Activated CD4-positive, CD25-positive, alpha-beta regulatory T cell treated with anti-CD3 and anti-CD28 coated beads, Interleukin-2, amount 50 U/mL, for 72 hours (primary cell): ENCODE results near the gene TRIM42.

Experiments
- DNase-seq: peaks from one replicate; pipeline ENCODE4 v3.0.0; 2021

Gene TRIM42

DNA sequence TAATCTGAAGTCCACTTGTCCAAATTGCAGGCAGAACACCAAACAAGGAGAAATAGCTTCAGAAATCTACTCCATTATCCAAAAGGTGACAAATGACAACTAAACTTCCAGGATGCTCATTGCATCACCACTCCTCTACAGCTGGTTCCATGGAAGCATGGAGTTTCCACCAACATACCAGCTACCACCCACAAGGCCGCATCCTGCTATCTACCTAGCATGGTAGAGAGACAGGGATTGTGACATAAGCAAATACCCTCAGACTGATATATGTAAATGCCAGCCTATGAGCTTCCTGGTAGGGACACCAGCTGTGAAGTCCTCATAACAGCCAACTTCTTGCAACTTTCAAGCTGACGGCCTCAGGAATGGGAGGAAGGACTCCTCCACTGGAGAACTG, at the start of gene TRIM42:
TRIM42 (plus strand) TSS at position 301 of the 400 bp plus-strand sequence. CDS start 166 bp downstream, outside the sequence.
- DNase-seq = no peak

DNA sequence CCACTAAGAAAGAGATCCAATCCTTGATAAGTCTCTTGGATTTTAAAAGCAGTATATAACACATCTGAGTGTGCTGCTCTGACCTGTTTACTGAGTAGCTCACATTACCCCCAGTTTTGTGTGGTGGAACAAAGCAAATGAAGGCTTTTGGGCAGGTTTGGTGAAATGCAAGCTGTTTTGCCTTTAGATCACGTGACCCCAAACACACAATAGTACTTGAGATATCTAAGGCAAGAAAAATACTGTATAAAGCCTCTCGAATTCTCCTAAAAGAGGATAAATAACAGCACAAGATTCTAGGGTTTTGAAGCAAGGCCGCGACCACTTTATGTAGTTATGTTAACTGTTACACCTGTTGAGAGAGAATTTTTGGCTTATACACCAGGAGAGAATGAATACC, 49.3 kb upstream of the TRIM42 start:
- DNase-seq = no peak

DNA sequence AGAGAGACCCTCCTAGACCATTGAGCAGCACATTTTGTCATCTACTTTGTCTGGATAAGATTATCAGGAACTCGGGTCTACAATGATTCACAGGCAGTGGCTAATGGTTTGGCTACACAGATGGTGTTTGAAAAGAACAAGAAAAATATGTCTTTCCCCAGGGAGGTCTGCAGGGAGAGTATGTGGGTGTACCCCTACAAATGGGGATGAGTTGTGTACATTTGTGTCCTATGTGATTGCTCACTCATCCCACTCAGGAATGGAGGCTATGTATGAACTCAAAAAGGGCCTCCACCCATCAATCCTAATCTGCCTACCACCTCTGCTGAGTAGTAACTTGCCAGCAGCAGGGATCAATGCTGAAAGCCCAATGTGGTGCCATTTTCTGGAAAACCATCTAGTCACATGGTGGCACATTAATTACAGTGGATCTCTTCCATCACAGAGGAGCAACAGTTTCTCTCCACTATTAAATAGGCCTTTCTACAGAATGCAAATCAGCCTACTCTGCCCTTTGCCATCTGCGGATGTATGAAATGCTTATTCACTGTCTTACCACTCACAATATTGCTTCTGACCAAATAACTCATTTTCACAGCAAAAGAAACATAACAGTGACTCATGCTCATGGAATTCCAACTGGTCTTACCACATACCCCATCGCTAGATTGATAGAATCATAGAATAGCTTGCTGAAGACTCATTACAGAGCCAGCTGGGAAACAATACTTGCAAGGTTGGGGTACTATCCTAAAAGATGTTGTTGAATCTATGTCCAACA, 48.3 kb upstream of the TRIM42 start:
- DNase-seq = no peak

DNA sequence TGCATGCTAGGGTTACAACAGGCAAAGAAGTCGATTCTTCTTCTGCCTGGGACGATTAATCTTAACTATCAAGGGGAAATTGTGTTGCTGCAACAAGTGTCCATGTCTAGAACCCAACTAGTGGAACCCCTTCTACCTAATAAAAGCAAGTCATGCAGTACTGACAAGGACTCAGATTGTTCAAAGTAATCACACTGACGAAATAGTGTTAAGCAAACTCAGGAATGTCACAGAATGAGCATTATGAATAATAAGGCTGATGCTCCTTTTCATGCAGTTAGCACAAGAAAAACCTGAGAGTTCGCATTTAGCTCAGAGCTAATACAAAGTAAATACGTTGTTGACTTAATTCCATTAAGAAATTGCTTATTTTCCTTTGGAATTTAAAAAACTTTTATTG, 47.5 kb upstream of the TRIM42 start:
- DNase-seq = no peak

DNA sequence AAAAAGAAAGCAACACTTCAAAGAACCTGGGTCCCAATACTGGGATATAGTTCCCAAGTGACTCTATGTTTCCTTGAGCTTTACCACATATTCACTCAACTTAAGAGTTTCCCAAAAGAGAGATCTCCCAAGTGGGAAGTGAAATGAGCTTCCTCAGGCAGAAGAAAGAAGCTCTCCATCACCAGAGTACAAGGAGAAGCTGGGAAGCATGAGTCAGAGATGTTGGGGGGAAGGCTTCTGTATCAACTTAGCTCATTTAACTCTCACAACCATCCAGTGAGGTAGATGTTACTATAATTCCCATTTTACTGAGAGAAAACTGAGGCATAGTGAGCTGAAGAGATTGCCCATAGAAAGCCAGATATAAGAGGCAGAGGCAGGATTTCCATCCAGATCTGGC, 47.0 kb upstream of the TRIM42 start:
- no peak for DNase-seq

DNA sequence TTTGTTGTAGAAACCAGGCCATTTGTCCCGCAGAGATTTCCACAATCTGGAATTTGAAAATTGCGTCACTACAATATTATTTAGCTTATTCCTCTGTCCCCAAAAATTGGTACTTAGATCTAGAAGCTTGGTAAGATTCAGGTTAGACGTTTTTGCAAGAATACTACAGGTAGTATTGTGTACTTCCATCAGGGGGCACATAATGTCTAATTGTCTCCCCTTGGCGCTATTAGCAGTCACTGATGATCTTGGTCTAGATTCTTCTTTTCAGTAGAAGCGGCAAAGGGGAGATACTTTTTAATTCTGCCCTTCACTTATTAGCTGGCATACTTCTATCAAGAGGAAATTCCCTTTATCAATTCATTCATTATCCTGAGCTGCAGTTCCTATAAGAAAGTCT, 42.6 kb upstream of the TRIM42 start:
- DNase-seq = no peak

DNA sequence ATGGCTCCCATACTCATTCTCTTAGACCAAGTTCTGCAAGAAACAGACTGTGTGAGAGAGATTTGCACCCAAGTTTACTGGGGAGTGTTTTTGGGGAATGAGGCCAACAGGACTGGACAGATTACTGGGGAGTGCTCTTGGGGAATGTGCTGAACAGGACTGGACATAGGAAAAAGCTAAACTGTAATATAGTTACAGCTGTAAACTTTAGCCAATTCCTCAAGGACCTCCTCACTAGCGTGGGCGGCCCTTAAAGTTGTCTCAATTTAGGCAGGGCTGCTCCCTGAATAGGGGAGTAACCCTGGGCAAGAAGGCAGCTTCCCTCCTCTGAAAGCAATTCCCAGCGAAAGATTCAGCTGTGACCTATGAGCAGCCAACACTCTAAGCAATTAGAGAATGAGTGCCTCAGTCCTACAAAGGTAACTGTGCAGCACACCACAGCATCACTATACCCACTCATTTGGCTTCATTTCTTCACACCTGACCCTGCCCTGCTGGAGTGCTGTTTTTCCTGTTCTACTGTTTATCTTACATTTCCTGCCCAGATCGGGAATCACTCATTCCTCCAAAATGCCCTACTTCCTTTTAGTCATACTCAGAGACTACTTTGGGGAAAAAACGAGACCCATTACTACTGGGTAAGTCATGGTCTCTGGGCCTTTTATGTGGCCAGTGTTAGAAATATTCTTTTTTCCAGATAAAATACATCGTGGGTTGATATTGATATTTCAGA, 41.3 kb upstream of the TRIM42 start:
- DNase-seq = no peak

DNA sequence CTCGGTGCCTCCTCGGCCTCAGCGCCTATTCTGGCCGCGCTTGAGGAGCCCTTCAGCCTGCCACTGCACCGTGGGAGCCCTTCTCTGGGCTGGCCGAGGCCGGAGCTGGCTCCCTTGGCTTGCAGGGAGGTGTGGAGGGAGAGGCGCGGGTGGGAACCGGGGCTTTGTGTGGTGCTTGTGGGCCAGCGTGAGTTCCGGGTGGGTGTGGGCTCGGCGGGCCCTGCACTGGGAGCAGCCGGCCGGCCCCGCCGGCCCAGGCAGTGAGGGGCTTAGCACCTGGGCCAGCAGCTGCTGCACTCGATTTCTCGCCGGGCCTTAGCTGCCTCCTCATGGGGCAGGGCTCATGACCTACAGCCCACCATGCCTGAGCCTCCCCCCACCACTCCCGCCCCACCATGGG, 26.6 kb upstream of the TRIM42 start:
- DNase-seq = no peak

DNA sequence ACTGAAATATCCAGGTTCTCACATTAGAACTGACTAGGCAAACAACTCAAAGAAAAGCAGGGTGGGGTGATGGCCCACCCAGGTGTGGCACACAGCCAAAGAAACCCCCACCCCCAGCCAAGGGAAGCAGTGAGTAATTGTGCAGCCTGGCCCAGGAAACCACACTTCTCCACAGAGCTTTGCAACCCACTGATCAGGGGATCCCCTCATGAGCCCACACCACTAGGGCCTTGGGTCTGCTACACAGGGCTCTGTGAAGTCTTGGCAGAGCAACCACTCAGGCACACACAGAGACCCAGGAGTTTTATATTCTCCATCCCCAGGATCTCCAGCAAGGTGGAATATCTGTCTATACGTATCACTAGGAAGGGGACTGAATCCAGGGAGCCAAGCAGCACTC, 22.2 kb upstream of the TRIM42 start:
- no peak for DNase-seq

DNA sequence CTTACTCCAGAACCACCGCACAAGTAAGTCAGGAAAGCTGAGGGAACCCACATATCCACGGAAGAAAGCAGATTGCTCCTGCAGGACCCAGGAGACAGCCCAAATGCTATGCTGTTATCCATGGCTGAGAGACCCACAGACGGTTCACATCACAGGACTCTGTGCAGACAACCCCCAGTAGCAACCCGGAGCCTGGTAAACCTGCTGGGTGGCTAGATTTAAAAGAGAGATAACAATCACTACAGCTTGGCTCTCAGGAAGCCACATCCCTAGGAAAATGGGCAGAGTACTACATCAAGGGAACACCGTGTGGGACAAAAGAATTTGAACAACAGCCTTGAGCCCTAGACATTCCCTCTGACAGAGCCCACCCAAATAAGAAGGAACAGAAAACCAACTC, 13.8 kb upstream of the TRIM42 start:
- DNase-seq = no peak

DNA sequence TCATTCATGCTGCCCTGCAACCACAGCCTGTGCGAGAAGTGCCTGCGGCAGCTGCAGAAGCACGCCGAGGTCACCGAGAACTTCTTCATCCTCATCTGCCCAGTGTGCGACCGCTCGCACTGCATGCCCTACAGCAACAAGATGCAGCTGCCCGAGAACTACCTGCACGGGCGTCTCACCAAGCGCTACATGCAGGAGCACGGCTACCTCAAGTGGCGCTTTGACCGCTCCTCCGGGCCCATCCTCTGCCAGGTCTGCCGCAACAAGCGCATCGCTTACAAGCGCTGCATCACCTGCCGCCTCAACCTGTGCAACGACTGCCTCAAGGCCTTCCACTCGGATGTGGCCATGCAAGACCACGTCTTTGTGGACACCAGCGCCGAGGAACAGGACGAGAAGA, 4.7 kb downstream of the TRIM42 start:
- no peak for DNase-seq

DNA sequence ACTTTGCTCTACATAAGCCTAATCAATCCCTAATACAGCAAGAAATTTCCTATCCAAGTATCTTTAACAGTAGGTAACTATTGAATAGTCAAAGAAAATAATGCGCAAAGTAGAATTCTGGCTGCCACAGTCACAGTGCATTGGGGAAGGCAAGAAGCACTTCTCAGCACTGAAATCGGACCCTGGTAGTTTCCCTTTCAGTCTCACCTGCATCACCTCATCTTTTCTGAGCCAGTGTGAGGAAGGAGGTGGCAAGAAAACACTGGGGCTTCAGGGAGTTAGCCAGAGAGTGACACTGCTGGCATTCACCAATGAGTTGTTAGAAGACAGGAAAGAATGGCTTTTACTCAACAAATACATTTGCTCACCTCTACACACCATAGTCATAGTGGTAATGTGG, 8.3 kb downstream of the TRIM42 start:
- no peak for DNase-seq

DNA sequence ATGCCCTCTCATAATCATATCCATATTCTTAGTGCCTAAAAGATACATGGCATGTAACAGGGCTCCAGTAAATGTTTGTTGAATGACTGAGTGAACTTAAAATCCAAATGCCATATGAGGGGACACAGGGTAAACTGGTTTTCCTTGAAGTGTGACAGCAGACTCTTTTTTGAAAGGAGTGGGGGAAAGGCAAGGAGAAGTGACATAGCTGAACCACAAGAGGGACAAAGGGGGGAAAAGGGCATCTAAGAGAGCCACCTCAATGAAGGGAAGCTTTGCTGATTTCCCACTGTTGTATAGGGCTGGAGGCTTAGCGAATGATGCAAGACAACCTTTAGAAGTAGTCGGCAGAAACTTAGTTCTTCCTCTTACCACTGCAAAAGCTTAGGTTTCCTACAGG, 9.1 kb downstream of the TRIM42 start:
- no peak for DNase-seq

DNA sequence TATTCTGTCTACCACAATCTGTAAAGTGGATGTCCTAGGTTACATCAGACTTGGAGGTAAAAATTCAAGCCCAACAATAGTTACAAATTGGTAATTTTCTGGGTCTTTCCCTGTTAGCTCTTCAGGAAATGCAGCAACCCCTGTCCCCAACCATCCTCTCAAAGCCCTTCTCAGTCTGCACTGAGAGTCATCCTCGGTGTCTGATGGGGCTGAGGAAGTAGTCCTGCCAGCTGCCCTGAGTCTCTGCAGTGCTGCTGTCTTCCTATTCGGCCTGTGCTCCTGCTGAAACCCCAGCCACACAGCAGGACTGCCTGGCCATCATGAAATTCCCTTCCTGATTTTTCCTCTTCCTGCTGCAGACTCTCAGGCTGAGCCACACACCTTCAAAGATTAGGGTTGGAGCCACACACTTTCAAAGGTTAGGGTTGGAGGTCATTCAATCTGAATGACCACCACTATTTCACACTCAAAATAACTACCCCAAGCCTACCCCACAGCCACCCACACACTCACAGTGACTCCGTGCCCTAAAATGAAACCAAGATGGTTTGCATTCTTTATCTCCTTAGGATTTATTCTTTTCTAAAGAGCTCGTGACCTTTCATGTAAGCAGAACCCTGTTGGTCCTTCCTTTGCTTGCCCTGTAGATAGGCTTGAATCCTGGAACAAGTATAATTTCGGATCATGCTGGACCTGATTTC, 17.6 kb downstream of the TRIM42 start:
- DNase-seq = no peak

DNA sequence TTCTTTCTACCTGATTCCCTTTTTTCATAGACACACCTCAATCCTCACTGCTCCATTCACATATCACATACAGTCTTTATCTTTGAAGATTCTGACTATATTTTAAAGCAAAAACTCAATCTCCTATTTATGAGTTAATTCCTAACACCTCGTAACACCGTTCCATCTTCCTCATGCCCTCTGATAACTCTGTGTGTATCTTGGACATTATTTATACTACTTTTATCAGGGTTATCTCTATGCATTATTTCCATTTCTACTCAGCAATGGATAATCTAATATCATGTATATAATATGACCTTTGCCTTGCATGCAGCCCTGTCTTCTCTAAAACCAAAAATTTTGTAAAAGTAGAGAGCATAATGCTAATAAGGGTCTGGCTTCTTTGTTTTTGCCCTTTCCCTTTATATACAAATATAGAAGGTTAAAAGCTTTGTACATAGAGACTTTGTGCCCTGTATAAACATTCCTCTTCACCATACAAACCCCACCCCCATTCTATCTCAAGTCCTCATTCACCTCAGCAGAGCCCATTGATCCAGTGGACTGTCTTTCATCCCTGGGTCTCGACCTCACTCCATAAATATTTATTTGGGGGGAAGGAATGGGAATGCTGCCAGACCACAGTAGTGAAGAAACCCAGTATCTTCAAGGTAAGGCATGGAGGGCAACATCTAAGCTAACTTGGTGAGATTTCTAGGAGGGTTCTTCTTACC, 21.8 kb downstream of the TRIM42 start:
- no peak for DNase-seq

DNA sequence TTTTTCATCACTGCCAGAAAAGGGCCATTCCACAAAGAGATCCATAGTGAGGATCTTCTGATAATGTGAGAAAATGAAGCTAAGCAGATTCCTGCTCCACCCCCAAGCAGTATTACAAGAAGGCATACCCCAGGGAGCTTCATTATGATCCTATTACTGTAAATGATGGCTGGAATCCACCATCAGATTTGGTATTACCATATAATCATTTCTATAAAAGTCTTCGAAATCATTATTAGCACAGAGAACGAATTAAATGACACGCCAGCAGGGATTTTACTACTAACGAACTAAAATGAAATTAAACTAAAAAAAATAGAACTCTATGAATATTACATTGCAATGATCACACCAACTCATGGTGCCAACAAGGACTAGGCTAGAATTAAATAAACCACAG, 24.4 kb downstream of the TRIM42 start:
- no peak for DNase-seq

DNA sequence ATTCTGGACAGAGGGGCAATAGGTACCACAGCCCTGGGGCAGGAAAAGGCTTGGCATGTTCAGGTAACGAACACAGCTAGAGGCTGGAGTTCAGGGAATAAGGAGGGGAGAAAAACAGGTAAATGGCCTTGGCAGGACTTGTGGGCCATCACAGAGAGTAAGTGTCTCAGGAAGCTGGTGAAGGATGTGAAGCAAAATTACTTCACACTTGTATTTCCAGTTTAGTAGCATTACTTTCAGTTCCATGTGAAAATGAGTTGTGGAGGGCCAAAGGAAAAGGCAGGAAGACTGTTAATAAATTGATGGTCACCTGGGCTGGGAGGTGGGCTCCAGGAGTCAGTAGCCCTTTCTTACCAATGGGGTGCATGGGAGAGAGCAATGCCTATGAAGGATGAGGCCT, 25.6 kb downstream of the TRIM42 start:
- no peak for DNase-seq

DNA sequence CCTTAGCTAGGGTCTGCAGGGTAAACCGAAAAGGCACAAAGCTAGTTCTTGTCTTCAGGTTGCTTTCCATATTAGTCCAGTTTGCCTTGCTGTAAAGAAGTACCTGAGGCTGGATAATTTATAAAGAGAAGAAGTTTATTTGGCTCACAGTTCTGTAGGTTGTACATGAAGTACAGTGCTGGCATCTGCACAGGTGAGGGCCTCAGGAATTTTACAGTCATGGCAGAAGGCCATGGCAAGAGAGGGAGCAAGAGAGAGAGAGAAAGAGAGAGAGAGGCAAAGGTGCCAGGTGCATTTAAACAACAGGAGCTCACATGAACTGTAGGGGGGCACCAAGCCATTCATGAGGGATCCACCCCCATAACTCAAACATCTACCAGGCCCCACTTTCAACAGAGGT, 26.9 kb downstream of the TRIM42 start:
- no peak for DNase-seq

DNA sequence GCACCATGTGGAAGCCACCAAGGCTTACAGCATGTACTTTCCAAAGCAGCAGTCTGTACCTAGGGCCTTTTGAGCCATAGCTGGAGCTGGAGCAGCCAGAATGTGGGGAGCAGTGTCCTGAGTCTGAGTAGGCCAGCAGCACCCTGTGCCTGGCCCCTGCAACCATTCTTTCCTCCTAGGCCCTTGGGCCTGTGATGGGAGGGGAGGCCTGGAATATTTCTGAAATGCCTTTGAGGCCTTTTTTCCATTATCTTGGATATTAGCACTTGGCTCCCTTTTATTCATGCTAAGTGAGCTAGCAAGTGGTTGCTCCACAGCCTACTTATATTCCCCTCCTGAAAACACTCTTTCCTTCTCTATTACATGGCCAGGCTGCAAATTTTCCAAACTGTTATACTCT, 28.1 kb downstream of the TRIM42 start:
- no peak for DNase-seq

DNA sequence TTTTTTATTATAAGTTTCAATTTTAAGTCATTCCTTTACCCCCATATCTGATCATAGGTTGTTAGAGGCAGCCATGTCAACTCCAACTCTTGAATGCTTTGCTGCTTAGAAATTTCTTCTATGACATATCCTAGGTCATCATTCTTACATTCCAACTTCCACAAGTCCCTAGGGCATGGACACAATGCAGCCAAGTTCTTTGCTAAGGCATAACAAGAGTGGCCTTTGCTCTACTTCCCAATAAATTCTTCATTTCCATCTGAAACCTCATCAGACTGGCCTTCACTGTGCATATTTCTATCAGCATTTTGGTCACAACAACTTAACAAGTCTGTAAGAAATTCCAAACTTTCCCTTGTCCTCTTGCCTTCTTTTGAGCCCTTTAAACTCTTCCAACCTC, 28.5 kb downstream of the TRIM42 start:
- no peak for DNase-seq

DNA sequence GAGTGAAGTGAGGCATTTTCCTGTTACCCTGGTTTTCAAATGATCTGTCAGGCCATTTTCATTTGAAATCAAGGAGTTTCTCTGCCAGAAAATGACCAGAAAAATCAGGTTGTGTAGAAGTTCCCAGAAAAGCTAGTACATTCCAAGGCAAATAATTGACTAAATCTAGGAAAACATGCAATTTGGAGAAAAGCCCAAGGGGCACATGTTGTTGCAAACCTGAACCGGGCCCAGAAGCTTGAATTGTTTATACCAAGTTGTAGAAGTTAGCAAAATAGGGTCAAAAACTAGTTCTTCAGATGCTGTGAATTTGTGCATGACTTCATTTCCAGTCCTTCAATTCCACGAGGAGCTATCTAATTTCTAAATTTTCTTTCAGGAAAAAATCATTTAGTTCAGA, 31.0 kb downstream of the TRIM42 start:
- no peak for DNase-seq

DNA sequence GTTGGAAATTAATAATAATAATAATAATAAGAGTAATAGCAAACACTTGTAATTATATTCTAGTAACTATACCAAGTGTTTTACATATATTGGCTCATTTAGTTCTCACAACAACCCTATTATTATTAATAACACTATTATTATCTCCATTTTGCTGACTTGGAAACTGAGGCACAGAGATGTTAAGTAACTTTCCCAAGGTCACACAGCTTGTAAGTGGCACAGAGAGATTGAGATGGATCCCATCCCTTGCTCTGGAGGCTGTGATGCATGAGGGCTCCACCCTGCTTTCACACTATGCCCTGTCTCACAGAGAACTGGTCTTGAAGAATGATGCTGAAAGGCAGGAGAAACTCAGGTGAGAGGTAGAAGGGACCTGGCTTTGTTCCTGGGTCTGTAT, 31.9 kb downstream of the TRIM42 start:
- DNase-seq = no peak

DNA sequence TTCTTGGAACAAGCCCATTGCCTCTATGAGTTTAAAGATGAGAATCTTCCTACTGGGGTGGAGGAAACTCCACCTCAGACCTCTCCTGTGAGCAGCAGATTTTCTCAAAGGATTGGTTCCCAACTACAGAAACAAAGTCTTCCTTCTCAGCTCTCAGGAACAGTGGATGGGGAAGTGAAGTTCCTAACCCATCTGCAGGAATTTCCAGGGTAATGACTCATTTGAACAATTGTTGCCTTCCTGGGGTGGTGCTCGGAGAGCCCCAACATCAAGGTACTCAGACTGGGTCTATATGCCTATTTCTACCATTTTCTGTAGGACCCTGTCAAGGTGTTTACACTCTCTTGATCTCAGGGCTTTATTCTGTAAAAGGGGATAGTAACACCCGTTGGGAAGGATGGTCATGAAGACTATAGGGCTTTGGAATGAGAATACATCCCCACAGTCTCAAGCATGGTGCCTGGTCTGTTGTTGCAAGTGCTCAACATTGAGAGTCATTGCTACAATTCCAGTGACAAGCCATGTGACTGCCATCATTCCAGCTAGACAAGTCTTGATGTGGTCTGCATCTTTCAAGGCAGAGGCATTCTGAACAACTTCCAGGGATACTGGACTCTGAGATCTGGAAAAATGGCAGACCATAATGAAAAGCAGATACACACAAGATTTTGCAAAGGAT, 33.0 kb downstream of the TRIM42 start:
- DNase-seq = no peak
